ENCODE data around the gene FADS1.

Gene FADS1

GRCh38 chr11:61795459-61795858, 21.3 kb downstream of the FADS1 start:
- DNase-seq (ENCODE audit: low read depth): no peak

GRCh38 chr11:61794579-61794978, 22.2 kb downstream of the FADS1 start:
- no peak for DNase-seq (ENCODE audit: low read depth)

GRCh38 chr11:61793829-61794204, 23.0 kb downstream of the FADS1 start:
- DNase-seq (ENCODE audit: low read depth): no peak

GRCh38 chr11:61793083-61793828, 23.5 kb downstream of the FADS1 start:
- DNase-seq (ENCODE audit: low read depth): no peak

- DNase-seq (ENCODE audit: low read depth): peak; percentile 84
Observed at GRCh38 chr11:61792310-61793082, 24.3 kb downstream of the FADS1 start, which contains the start of the genes FEN1 and TMEM258. Gene FEN1, plus strand, starts transcription at chr11:61792911. Its CDS starts 2,451 bp downstream, at chr11:61795362. Gene TMEM258, minus strand, starts transcription at chr11:61792599. Its CDS starts 41 bp downstream, at chr11:61792558.

GRCh38 chr11:61791737-61792309, 25.0 kb downstream of the FADS1 start:
- DNase-seq (ENCODE audit: low read depth): peak; percentile 71

GRCh38 chr11:61787928-61788491, 28.8 kb downstream of the FADS1 start:
- DNase-seq (ENCODE audit: low read depth): peak; percentile 18

GRCh38 chr11:61785837-61786402, 30.9 kb downstream of the FADS1 start:
- DNase-seq (ENCODE audit: low read depth): no peak

DNA sequence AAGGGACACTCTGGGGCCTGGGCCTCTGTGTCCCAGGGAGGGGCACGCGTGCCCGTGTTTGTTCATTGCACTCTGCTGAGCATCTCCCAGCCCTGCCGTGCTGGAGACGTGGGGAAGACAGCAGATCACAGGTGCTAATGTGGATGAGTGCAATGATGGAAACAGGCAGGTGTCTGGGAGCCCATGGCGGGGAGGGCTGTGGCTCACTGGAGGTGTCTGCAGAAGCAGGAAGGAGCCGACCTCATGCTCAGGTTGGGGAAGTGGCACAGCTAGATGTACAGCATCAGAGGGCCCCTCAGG, 32.3 kb downstream of the FADS1 start:
- DNase-seq (ENCODE audit: low read depth): no peak

- no peak for DNase-seq (ENCODE audit: low read depth)
Observed at GRCh38 chr11:61783717-61784505, 32.9 kb downstream of the FADS1 start.

DNA sequence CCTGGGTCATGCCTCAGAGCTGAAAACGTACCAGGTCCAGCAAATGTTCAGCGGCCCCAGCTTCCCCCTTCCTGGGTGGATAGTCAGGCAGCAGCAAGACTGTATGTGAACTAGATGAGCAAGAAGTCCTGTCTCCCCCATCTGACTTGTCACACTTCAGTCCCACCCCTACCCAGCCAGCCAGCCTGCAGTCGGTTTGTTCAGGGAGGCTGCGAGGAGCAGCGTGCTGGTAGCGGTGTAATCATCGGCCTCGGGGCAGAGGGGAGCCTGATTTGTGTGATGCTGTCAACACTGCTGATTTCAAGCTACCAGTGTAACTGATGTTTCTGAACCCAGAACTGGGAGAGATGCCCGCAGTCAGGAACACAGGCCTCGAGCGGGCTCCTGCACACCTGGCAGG, 34.0 kb downstream of the FADS1 start:
- no peak for DNase-seq (ENCODE audit: low read depth)

- DNase-seq (ENCODE audit: low read depth): no peak
Observed at GRCh38 chr11:61782299-61782698, 34.5 kb downstream of the FADS1 start.

DNA sequence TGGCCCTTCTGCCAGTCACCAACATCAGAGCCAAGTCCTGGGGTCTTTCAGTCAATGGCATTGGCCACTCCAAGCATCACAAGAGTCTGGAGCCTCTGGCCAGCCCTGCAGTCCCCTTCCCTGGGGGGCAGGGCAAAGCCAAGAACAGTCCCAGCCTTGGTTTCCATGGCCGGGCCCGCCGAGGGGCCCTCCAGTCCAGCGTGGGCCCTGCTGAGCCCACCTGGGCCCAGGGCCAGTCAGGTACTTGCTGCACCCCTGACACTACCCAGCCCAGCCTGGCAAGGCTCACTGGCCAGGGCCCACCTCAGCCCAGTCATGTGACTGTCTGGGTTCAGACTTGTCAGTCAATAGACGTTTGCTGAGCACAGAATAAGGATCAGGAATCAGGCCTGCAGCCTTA, 35.2 kb downstream of the FADS1 start:
- DNase-seq (ENCODE audit: low read depth): no peak

GRCh38 chr11:61780581-61781162, 36.1 kb downstream of the FADS1 start:
- DNase-seq (ENCODE audit: low read depth): no peak

DNA sequence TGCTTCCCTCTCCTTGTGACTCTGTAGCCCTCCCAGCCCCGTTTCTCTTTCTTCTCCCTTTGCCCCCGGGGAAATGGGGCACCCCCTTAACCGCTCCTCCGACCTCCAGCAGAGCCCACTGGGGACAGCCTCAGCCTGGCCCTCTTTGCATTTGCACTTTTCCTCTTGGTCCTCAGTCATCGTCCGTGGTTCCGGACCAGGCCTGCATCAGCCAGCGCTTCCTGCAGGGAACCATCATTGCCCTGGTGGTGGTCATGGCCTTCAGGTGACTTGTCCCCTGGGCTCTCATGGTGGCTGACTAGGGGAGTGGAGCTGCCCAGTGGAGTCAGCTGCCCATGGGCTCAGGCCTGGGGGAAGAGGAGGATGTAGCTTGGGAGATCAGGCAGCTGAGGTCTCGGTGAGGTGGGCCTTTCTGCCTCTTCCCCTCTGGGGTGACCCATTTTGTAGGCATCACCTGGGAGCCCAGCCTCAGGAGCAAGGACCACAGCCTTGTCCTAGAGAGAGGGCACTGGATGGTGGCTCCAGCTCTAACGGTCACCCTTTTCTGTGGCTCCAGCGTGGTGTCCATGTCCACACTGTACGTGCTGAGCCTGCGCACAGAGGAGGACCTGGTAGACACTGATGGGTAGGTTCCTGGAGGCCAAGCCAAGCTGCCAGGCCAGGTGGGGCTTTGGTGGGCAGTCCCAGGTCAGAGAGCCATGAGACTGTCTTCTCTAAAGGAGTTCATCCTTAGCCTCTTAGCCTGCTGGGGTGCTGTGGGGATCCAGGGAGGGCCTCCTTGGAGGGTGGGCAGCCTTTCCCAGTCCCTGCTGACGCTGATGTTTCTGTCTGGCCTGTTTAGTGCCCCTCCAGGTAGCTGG, 36.9 kb downstream of the FADS1 start:
- no peak for DNase-seq (ENCODE audit: low read depth)

DNA sequence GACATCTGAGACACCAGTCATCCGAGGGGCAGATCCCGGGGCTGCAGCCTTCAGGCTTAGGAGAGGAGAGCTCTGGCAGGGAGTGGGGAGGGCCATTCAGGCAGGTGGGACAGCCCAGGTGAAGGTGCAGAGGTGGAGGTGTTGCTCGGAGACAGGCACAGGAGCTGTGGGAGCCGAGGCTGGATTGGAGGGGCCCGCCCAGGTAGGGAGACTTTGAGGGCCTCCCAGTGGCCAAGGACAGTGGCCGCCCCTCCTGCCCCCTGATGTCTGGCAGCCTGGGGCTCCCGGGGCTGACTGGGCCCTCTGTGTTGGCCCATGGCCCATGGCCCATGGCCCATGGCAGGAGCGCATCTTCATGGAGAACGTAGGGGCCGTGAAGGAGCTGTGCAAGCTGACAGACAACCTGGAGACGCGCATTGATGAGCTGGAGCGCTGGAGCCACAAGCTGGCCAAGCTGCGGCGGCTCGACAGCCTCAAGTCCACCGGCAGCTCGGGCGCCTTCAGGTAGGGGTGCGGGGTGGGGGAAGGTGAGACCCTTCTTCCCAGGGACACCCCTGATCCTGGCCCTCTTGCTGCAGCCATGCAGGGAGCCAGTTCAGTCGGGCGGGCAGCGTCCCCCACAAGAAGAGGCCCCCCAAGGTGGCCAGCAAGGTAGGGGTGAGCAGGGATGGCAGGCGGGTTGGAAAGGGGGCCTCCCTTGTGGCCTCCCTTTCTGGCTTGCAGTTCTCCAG, 37.7 kb downstream of the FADS1 start:
- no peak for DNase-seq (ENCODE audit: low read depth)

DNA sequence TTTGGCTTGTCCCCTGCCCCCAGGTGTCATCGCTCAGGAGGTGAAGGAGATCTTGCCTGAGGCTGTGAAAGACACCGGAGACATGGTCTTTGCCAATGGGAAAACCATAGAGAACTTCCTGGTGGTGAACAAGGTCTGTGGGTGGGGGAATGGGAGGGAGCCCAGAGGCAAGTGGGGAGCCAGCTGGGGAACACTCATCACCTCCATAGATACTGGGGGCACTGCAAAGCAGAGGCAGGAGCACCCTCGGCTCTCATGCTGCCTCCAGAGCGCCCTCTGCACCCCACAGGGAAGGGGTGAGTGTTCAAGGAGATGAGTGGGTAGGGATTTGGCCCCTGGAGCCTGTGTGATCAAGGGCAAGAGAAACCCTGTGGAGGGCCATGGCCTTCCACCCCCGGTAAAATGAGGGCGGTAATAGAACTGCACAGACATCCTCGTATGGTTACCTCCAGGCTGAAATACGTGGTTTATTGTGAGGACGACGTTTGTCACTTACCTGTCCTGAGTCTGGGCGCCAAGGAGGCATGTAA, 38.4 kb downstream of the FADS1 start:
- DNase-seq (ENCODE audit: low read depth): no peak

GRCh38 chr11:61777234-61778090, 39.3 kb downstream of the FADS1 start:
- DNase-seq (ENCODE audit: low read depth): no peak
